Neuron (in vitro differentiated cells): ENCODE results near the gene AGTR2.
"Not testable (repeated sequence)": the region's sequence is repeated elsewhere in the genome, so short reads cannot be mapped to it uniquely, and the experiment has no call there.

Source experiments
- H2AFZ ChIP-seq: one replicate; pipeline ENCODE4 v1.6.1; 2013; ENCODE audit warnings: low read depth, mild to moderate bottlenecking, inconsistent platforms, low read length, moderate library complexity
- H3K27me3 ChIP-seq: one replicate; pipeline ENCODE4 v1.6.1; 2013; ENCODE audit warnings: low read length; ENCODE audit not compliant: insufficient read depth
- H3K36me3 ChIP-seq: one replicate; pipeline ENCODE4 v1.6.1; 2013; ENCODE audit warnings: low read length; ENCODE audit not compliant: insufficient read depth
- H3K4me1 ChIP-seq: one replicate; pipeline ENCODE4 v1.6.1; 2013; ENCODE audit warnings: low read length; ENCODE audit not compliant: insufficient read depth
- H3K4me3 ChIP-seq: 2 replicates; pipeline ENCODE4 v1.5.1; 2013; ENCODE audit warnings: mild to moderate bottlenecking, low read length, moderate library complexity
- H3K9me3 ChIP-seq: one replicate; pipeline ENCODE4 v1.6.1; 2013; ENCODE audit warnings: low read length

The AGTR2 gene, protein sequence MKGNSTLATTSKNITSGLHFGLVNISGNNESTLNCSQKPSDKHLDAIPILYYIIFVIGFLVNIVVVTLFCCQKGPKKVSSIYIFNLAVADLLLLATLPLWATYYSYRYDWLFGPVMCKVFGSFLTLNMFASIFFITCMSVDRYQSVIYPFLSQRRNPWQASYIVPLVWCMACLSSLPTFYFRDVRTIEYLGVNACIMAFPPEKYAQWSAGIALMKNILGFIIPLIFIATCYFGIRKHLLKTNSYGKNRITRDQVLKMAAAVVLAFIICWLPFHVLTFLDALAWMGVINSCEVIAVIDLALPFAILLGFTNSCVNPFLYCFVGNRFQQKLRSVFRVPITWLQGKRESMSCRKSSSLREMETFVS

DNA sequence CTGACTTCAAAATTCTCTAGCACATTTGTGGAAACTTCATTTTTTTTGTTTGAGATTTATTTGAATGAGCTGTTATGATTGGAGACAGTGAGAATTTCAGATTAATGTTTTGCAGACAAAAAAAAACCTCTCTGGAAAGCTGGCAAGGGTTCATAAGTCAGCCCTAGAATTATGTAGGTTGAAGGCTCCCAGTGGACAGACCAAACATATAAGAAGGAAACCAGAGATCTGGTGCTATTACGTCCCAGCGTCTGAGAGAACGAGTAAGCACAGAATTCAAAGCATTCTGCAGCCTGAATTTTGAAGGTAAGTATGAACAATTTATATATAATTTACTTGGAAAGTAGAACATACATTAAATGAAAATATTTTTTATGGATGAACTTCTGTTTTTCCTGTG, at the start of gene AGTR2:
Gene AGTR2, plus strand, starts transcription at position 234 of the 400 bp plus-strand sequence. CDS start 1,537 bp downstream, outside the sequence.
- H3K4me3 ChIP-seq = no peak within 1 kb of the TSS
- no peak within 1 kb of the TSS for H2AFZ ChIP-seq
- H3K9me3 ChIP-seq = no peaks in the 10 kb centered on the region
- peaks cover 5% of the 10 kb centered on the region for H3K27me3 ChIP-seq
- no peaks in the 10 kb centered on the region for H3K4me1 ChIP-seq
- no peaks in the 10 kb centered on the region for H3K36me3 ChIP-seq

DNA sequence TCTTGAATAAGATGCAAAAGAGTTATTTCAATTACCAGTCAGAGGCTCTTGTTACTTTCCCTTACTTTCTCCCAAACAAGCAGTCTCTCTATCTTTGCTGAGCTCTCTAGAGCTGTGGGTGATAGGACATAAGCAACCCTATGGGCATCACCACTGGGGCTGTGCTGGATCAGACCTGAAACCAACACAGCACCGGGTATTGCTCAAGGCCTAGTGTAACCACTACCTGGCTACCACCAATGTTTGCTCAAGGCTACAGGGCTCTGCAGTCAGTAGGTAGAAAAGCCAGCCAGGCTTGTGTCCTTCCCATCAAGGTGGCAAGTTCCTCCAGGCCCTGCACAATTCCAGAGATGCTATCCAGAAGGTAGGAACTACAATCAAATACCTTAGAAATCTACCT, 35.3 kb upstream of the AGTR2 start:
- no peaks in the 10 kb centered on the region for H3K4me1 ChIP-seq
- H3K9me3 ChIP-seq = no peaks in the 10 kb centered on the region
- no peak overlapping the region for H3K4me3 ChIP-seq
- peaks cover 2% of the 10 kb centered on the region for H3K27me3 ChIP-seq
- H3K36me3 ChIP-seq = no peaks in the 10 kb centered on the region
- no peak overlapping the region for H2AFZ ChIP-seq

GRCh38 chrX:116141270-116141669, 29.3 kb upstream of the AGTR2 start:
- not testable (repeated sequence) for H3K4me3 ChIP-seq, H3K9me3 ChIP-seq, H3K36me3 ChIP-seq, H3K27me3 ChIP-seq, H3K4me1 ChIP-seq, H2AFZ ChIP-seq

GRCh38 chrX:116142976-116143375, 27.6 kb upstream of the AGTR2 start:
- Histone ChIP-seq H3K4me1 (no peaks in the 10 kb centered on the region), H3K27me3 (peaks cover 2% of the 10 kb centered on the region), H3K9me3 (no peaks in the 10 kb centered on the region), H3K36me3 (no peaks in the 10 kb centered on the region), H2AFZ (no peak overlapping the region), H3K4me3 (no peak overlapping the region)

GRCh38 chrX:116172976-116173375, 2.4 kb downstream of the AGTR2 start:
- no peaks in the 10 kb centered on the region for H3K4me1 ChIP-seq

DNA sequence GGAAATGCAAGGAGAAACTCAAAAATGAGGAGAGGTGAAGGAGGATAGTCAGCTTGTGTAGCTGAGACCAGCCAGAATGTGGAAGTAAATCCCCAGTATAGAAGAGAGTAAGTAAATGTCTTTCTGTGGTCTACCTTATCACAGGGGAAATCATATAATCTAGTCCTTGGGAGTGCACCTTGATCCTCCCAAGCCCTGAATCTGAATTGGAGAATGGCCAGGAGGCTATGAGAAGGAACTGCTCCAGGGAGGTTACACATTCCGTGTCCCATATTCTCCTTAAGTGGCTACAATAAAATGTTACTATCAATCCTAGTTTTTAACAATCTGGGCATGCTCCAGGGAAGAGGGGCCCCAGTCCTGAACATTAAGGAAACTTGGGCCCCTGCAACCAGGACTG, 10.8 kb downstream of the AGTR2 start:
- Histone ChIP-seq H2AFZ (no peak overlapping the region), H3K27me3 (no peaks in the 10 kb centered on the region), H3K4me3 (no peak overlapping the region), H3K9me3 (no peaks in the 10 kb centered on the region), H3K36me3 (no peaks in the 10 kb centered on the region), H3K4me1 (no peaks in the 10 kb centered on the region)

More at GRCh38 chrX:116172976-116173375, 2.4 kb downstream of the AGTR2 start:
- H3K9me3 ChIP-seq = no peaks in the 10 kb centered on the region
- no peak overlapping the region for H2AFZ ChIP-seq
- H3K4me3 ChIP-seq = no peak overlapping the region
- H3K36me3 ChIP-seq = no peaks in the 10 kb centered on the region
- peaks cover 5% of the 10 kb centered on the region for H3K27me3 ChIP-seq

DNA sequence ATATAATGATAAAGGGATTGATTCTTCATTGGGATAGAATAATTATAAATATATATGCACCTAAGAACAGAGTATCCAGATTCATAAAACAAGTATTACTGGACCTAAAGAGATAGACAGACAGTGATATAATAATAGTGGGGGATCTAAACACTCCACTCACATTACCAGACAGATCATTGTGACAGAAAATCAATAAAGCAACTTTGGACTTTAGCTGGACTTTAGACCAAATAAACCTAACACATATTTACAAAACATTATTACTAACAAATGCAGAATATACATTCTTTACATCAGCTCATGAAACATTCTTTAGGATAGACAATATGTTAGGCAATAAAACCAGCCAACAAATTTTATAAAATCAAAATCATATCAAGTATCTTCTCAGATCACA, 14.6 kb downstream of the AGTR2 start:
- Histone ChIP-seq H3K4me1 (no peaks in the 10 kb centered on the region), H2AFZ (no peak overlapping the region), H3K36me3 (no peaks in the 10 kb centered on the region), H3K27me3 (no peaks in the 10 kb centered on the region), H3K9me3 (no peaks in the 10 kb centered on the region), H3K4me3 (no peak overlapping the region)

DNA sequence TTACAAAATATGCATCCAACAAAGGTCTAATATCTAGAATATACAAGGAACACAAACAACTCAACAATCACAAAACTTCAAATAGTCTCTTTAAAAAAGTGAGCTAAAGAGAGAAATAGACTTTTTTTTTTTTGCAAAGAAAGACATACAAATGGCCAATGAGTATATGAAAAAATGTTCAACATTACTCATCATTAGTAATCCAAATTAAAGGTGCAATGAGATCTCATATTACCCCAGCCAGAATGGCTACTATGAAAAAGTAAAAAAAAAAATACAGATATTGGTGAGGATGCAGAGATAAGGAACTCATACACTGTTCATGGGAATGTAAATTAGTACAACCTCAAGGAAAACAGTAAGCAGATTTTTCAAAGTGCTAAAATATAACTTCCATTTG, 24.1 kb downstream of the AGTR2 start:
- H2AFZ ChIP-seq = no peak overlapping the region
- H3K36me3 ChIP-seq = no peaks in the 10 kb centered on the region
- peaks cover 2% of the 10 kb centered on the region for H3K27me3 ChIP-seq
- H3K9me3 ChIP-seq = no peaks in the 10 kb centered on the region
- H3K4me3 ChIP-seq = no peak overlapping the region
- no peaks in the 10 kb centered on the region for H3K4me1 ChIP-seq

GRCh38 chrX:116198235-116198634, 27.7 kb downstream of the AGTR2 start:
- H3K27me3 ChIP-seq = no peaks in the 10 kb centered on the region
- H2AFZ ChIP-seq = no peak overlapping the region
- no peak overlapping the region for H3K4me3 ChIP-seq
- no peaks in the 10 kb centered on the region for H3K36me3 ChIP-seq
- H3K4me1 ChIP-seq = no peaks in the 10 kb centered on the region
- H3K9me3 ChIP-seq = no peaks in the 10 kb centered on the region

DNA sequence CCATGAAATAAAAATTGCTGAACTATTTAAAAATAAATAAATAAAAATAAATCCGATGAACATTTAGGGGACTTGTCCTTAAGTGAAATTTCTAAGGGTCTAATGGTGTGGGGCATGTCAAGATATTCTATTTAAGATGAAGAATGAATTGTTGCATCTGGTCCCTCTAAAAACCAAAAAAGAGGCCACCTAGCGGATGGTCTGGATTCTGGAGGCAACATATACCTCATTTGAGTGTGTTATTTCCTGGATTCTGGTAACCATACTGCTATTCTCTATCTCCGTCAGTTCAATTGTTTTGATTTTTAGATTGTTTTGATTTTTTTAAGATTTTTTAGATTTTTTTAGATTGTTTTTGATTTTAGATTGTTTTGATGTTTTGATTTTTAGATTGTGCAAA, 28.3 kb downstream of the AGTR2 start:
- H3K36me3 ChIP-seq = no peaks in the 10 kb centered on the region
- H3K27me3 ChIP-seq = no peaks in the 10 kb centered on the region
- H3K4me3 ChIP-seq = no peak overlapping the region
- no peak overlapping the region for H2AFZ ChIP-seq
- H3K4me1 ChIP-seq = no peaks in the 10 kb centered on the region
- no peaks in the 10 kb centered on the region for H3K9me3 ChIP-seq

DNA sequence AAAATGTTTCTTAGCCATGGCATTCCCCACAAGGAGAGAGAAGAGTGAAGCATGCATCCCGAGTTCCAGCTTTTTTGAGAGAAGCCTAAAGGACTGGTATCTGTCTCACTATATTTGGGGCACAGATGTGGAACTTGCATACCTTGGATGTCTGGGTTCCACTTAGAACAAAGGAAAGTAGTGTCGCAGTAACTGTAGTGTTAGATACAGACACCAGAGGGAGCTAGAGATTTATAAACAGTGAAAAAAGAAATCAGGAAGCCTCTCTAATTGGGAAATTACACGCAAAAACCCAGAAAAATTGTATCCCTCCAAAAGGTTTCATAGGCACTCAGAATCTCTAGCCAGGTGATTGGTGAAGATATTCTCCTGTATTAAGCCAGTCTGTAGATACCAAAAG, 34.4 kb downstream of the AGTR2 start:
- Histone ChIP-seq H3K4me1 (no peaks in the 10 kb centered on the region), H3K36me3 (no peaks in the 10 kb centered on the region), H2AFZ (no peak overlapping the region), H3K27me3 (no peaks in the 10 kb centered on the region), H3K9me3 (no peaks in the 10 kb centered on the region), H3K4me3 (no peak overlapping the region)

DNA sequence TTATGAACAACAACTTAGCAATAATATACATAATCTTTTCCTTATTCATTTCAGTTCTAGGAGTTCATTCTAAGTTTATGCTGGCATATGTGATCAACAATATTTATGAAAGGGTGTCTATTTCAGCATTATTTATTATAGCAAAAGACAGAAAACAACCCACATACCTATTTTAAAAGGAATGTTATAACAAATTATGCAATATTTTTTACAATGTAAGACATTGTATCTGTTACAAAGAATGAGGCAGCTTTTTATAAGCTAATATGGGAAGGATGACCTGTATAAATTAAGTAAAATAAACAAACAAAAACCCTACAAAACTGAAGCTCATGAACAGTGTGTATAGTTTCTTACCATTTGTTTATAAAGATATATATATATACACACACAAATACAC, 42.7 kb downstream of the AGTR2 start:
- Histone ChIP-seq H3K4me1 (no peaks in the 10 kb centered on the region), H2AFZ (no peak overlapping the region), H3K4me3 (no peak overlapping the region), H3K27me3 (no peaks in the 10 kb centered on the region), H3K36me3 (no peaks in the 10 kb centered on the region), H3K9me3 (no peaks in the 10 kb centered on the region)

- not testable (repeated sequence) for H3K27me3 ChIP-seq, H3K4me1 ChIP-seq, H3K9me3 ChIP-seq, H3K4me3 ChIP-seq, H2AFZ ChIP-seq, H3K36me3 ChIP-seq
Observed at GRCh38 chrX:116217080-116217479, 46.5 kb downstream of the AGTR2 start.
